Cortex of kidney (tissue), 1 donor: ENCODE measurements around the gene GUF1.
"Not testable (repeated sequence)": the region's sequence is repeated elsewhere in the genome, so short reads cannot be mapped to it uniquely, and the experiment has no call there.

Experiments
- DNase-seq: peaks from one replicate; lab custom pipeline; 2025; lab: John Stamatoyannopoulos, UW

The GUF1 gene

DNA sequence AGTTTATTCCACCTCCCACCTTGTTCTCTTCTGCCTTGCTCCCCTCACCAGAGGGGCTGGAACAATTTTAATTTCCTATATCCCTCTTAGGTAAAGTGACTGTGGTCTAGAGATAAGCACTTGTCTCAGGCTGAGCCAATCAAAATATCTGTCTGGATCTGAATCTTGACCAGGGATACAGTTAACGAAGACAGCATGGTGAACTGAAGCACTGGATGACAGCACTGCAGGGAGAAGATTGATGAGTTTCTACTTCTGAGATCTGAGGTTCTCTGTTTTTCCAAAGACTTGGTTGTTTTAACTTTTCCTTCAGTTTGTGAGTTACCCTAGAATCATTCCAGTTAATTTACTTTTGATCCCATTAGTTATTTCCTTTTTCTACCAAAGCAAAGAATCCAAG lies 34.9 kb downstream of the GUF1 start:
- DNase-seq = no peak

DNA sequence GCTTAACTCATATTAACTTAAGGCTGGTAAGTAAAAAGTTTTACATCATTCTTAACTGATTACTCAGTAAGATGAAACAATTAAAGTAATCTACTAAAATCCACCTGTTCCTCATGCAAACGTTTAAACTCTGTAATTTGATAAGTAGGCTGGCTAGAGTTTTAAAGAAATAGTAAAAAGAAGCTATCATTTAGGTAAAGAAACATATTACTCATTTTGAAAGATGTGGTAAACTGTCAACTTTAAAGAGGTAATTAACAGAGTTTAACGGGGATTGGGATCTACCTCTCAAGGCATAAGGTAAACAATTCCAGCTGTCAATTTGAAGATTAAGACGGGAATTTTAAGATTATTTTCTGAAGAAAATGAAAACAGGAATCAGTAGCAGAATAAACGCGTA lies 38.4 kb downstream of the GUF1 start:
- DNase-seq = no peak

DNA sequence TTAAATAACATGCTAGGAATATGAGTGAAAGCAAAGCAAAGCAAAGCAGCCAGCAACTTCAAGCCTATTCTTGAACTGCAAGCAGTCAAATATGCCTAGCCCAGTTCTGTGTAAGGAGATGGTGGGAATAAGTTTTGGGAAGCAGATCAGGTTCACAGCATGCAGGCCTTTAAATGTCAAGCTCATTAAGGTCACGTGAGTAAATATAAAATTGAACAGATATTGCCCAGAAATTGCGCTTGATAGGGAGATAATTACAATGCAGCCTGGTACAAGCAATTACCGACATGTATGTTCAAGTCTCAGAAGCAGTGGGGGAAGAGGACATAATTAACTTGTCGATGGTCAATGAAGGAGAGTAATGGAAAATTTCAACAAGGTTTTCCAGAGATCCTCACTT lies 42.2 kb downstream of the GUF1 start:
- no peak for DNase-seq

DNA sequence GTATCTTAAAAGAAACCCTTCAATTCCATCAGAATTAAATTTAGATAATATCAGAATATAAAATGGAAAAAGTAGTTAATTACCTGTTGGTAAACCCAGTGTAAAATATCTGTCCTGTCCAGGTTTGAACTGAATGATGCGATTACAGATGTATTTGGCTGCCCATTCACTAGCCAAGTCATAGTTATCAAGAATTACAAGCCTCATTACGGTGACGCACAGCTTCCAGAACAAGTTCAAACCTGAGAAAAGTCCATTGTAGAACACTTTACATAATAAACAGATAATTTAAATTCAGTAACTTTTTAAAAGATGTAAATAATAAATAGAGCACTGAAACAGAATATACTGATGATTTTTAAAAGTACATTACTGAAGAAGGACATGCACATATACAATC lies 43.8 kb downstream of the GUF1 start:
- DNase-seq = no peak

DNA sequence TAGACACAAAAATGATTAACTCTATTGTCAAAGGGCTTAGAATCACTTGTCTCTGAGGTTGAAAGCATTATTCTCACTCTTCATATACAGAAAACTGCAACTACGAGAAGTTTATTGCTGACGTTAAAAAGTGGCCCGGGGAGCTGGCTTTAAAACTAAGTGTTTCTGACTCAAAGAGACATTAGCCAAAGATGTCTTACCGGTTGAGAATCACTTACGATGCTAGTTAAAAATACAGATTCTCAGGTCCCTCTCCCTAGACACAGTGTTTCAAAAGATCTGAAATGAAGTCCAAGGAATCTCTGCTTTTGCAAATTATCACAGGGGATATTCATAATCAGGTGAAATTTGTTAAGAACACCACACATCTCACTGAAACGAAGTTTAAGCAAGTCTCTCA lies 46.9 kb downstream of the GUF1 start:
- DNase-seq = no peak

DNA sequence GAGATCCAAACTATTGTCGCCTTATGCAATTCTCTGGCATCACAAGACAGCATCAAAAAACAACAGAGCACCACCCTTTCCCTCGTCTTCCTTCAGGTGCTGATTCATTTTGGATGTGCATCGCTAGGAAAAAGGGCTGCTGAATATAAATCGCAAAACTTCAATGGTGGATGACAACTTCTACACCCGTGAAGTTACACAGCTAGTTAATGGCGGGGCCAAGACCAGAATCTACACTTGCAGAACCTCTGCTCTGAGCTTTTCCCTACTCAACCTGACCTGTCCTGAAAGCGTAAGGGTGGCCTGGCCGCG lies 47.5 kb downstream of the GUF1 start:
- no peak for DNase-seq

DNA sequence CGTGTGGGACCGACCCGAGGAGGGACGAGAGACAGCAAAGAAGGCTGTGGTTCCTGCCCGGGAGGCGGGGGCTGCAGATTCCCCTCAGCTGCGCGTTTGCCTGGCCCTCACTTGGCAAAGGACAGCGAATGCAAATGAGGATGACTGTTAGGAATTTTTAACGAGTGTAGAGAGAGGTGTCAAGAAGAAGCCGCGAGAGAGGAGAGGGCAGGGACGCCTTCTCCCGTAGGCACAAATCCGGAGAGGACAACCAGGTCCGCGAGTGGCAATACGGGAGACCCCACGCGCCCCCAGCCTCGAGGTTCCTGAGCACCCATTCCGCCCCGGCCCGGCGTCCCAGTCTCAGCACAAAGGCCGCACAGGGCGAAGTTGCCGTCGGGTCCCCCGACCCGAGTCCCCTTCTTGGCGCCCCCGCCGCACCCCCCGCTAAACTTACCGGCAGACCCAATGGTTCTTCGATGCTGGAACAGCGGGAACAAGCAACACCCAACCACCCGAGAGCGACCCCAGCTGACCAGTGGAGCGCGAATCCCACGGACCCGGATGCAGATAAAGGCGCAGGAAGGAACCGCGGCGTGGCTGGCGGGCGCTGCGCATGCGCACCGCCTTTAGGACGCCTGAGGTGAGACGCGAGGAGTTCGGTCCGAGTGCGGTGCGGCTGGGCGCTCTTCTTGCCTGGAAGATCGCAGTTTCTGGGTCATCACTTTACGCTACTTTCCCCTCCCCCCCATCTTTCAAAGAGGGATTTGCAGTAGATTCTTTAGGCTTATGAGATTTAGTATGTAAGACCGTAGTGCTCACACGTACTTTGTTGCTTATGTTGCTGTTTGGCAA lies 48.0 kb downstream of the GUF1 start, which contains the start of gene GNPDA2:
TSS of gene GNPDA2 (minus strand) at position 519 of the 834 bp plus-strand sequence. CDS start 4,349 bp downstream, outside the sequence.
- DNase-seq = no peak

DNA sequence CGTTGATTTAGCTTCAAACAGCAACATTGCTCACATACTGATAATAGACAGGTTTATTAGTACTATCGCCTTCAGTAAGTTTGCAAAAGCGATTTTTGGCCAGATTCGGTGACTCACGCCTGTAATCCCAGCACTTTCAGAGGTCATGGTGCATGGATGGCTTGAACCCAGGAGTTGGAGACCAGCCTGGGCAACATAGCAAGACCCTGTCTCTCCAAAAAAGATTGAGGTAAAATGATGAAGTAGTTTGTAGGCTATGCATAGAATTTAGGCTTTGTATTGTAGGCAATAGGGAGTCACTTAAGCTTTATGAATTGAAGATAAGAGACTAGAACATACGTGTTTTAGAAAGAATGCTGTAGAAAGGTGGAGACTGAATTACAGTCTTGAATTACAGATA lies 49.3 kb downstream of the GUF1 start:
- no peak for DNase-seq

DNA sequence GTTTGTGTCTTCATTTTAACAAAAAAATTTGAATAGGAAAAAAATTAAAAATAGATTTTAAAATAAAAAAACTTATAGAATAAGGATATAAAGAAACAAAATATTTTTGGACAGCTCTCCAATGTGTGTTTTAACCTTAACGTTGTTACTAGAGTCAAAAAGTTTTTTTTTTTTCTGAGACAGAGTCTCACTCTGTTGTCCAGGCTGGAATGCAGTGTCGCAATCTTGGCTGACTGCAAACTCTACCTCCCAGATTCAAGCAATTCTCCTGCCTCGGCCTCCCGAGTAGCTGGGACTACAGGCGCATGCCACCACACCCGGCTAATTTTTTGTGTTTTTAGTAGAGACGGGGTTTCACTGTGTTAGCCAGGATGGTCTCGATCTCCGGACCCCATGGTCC lies 50.5 kb downstream of the GUF1 start:
- DNase-seq = not testable (repeated sequence)

DNA sequence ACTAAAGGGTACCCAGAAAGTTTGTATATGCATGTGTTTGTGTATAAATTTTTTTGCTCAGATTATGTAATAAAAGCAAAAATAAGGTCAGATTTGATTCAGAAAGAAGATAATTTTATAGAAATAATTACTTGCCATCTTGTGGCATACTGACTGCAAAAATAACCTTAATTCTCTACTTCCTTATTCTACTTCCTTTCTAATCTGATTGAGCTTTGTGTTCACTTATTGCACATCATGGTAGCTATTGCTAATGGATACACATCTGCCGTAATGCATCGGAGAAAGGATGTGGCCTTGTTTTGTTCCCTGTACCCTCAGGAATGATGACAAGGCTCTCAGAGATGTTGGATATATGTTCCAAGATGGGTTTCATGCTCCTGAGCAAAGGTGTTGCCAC lies 58.7 kb downstream of the GUF1 start:
- no peak for DNase-seq

DNA sequence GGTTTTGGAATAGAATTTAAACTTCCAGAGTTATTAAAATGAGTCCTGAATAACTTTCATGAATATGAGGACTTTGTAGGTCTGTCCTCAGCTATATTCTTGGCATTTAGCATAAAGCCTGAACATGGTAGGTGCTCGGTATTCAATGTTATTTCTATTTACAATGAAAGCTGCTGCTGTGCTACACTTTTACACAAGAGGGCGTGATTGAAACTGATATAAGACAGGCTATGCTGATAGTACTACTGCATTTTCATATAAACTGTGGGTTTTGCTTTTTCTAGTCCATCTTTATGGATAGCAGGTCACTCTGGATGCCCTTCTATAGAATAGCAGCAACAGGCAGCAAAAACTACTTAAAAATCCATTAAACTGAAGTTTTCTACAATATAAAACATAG lies 60.4 kb downstream of the GUF1 start:
- DNase-seq = no peak

DNA sequence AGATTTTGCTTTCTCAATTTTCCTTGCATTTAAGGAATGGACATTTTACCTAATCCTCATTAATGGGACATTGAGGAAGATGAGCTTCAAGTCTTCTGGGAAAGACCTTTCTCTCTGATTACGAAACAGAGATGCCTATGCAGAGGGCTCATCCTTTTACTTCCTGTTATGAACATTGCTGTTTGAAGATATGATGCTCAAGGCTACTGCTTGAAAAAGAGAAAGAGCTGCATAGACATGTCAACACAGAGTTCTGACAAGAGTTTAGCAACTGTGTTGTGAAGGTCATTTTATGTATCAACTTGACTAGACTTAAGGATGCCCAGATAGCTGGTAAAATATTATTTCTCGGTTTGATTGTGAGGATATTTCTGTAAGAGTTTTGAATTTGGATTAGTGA lies 62.0 kb downstream of the GUF1 start:
- no peak for DNase-seq
